HG03135 (cell line): ENCODE data around the gene PRKAB2.
"Not testable (repeated sequence)": the region's sequence is repeated elsewhere in the genome, so short reads cannot be mapped to it uniquely, and the experiment has no call there.

ENCODE experiments used
- ATAC-seq: cut with Tn5 transposase; IDR thresholded peaks from one replicate; pipeline ENCODE4 v1.9.1; 2021; ENCODE audit warnings: mild to moderate bottlenecking, moderate library complexity; ENCODE audit not compliant: unreplicated experiment

Gene PRKAB2

DNA sequence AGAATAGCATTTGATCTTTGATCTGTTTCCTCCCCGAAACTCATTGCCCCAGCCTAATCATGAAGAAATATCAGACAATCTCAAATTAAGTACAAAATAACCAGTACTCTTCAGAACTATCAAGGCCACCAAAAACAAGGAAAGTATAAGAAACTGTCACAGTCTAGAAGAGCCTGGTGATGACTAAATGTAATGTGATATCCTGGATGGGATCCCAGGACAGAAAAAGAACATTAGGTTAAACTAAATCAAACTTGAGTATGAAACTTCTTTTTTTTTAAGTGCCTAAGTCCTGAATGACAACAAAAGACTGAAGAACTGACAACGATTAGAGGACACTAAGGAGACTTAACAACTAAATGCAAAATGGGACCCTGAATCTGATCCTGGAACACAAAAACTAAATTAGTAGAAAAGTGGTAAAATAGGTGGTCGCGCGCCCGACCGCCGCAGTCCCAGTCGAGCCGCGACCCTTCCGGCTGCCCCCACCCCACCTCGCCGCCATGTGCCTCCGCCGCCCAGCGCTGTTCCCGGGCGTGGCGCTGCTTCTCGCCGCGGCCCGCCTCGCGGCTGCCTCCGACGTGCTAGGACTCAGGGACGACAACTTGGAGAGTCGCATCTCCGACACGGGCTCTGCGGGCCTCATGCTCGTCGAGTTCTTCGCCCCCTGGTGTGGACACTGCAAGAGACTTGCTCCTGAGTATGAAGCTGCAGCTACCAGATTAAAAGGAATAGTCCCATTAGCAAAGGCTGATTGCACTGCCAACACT, 5.5 kb upstream of the PRKAB2 start:
- ATAC-seq, result no peak

DNA sequence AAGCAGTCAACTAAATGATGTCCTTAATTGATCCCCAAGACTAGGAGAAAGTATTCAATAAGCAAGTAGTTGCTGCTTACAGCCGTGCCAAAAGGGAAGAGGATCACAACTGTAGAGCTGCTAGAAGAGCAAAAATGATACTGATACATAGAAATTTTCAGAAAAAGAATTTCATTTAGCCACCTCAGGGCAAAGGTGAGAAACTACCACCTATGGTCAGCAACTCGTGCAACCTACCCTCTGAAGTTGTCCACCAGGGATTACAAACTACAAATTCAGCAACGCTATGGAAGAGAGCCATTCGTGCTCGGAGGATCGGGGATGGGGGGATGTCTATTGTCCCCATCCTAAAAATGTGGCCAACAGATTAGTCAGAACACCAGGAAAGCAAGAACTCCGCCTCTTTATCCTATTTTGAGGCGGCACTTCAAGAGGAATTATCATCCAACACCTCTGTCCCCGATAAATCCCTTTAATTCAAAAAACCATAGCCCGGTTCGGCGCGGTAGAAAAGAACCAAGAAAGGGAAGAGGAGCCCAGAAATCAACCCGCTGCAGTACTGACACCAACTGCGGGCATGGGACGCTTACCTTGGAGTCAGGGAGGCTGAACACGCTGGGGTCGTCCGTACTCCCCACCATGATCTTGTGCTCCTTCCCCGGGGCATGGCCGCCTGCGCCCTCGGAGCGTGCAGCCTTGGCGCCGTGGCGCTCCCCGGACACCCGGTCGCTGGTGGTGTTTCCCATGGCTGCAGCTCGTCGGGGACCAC, 687 bp downstream of the PRKAB2 start:
- ATAC-seq, result peak; percentile 24

- no peak for ATAC-seq
Observed at GRCh38 chr1:147169840-147170674, 2.2 kb downstream of the PRKAB2 start.

DNA sequence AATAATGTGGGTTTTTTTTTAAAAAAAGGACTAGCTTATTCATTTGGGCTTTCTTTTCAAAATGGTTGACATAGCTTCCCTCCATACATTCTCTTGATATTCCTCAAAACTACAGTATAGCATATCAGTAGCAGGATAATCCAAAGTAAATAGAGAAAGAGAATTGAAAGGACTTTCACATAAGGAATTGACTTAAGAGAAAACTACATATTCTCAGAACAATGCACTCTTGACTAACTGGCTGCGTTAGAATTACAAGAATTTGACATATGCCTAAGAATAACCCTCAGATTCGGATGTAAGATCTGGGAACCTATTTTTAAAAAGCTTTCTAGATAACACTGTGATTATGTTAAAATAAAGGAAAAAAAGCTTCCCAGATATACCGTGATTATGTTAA, 3.1 kb downstream of the PRKAB2 start:
- ATAC-seq, result no peak

- ATAC-seq, result no peak
Observed at GRCh38 chr1:147168626-147169058, 3.6 kb downstream of the PRKAB2 start.

DNA sequence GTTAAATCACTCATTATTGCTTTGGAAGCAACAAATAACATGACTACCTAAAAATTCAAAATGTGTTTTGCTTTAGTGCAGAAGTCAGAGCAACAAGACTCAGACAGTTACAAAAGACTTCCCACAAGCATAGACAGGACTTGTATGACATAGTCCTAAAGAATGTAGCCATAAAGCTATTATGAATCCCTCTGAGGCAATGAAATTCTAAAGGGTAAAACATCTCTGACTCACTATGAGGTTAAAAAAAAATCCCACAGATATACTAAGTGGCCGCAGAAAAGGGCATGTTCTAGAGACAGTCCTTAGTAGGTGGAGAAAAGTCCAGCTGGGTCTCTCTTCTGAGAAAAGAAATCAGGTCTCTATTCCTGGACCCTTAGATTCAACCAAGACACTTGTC, 4.9 kb downstream of the PRKAB2 start:
- ATAC-seq, result no peak

DNA sequence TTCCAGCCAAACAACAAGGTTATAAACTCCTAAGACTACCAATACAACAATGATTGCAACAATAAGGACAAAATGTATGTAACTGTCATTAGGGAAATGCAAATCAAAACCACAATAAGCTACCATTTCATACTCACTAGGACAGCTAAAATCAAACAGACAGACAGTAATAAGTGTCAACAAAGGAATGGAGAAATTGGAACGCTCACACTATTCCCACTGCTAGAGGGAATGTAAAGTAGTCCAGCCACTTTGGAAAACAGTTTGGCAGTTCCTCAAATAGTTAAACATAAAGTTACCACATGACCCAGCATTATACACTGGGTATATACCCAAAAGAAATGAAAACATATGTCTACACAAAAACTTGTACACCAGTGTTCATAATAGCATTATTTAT, 9.3 kb downstream of the PRKAB2 start:
- ATAC-seq, result no peak

GRCh38 chr1:147162093-147162492, 10.2 kb downstream of the PRKAB2 start:
- ATAC-seq, result no peak

- not testable (repeated sequence) for ATAC-seq
Observed at GRCh38 chr1:147157116-147157515, 15.2 kb downstream of the PRKAB2 start.

GRCh38 chr1:147156642-147157041, 15.6 kb downstream of the PRKAB2 start:
- no peak for ATAC-seq

GRCh38 chr1:147152772-147153171, 19.5 kb downstream of the PRKAB2 start:
- ATAC-seq, result no peak

DNA sequence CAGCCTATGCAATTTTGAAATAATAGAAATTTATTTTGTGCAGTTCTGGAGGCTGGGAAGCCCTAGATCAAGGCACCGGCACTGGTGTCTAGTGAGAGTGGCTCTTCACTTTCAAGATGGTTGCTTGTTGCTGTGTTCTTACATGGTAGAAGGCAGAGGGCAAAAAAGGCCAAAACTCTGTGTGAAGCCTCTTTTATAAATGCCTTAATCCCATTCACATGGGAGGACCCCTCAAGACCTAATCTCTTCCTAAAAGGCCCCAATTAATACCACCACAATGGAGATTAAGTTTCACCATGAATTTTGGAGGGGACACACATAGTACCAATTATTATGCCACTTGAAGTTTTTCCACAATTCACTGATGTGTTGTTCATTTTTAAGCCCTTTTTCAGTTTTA, 21.0 kb downstream of the PRKAB2 start:
- no peak for ATAC-seq

GRCh38 chr1:147142886-147143285, 29.4 kb downstream of the PRKAB2 start:
- no peak for ATAC-seq

- ATAC-seq, result not testable (repeated sequence)
Observed at GRCh38 chr1:147130721-147131120, 41.5 kb downstream of the PRKAB2 start.

GRCh38 chr1:147129116-147129873, 43.0 kb downstream of the PRKAB2 start:
- ATAC-seq, result no peak

DNA sequence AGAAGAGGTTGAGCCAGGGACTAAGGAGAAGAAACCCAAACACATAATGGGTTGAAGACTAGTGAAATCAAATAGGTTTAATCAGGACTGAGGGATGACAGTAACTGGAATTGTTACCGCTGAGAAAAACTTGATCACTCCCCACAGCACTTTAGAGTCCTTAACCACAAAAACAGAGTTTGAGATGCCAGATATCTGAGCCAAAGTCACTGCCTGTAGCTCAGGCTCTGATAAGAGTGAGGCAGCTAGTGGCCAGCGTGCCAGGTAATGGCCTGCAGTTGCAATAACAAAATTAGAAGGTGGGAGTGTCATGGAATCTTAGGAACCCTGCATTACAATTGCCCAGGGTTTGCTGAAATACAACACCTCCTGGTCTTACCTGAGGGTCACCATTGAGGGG, 48.0 kb downstream of the PRKAB2 start:
- ATAC-seq, result no peak

DNA sequence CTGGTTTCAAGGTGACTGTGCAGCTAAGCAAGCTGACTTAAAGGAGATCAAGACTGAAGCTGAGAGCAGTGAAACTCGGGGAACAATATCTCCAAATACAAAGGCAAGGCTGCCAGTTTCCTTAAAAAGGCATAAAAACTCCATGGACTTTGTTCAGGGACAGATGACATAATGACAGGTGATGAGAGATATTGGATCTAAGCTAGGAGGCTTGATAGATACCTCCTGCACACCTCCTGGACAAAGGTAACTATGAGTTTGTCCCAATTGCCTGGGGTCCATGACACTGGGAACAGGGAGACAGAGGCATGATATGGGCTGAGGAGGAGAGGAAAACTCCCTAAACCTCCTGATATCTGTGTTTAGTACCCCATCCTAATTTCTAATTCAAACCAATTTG, 55.2 kb downstream of the PRKAB2 start:
- no peak for ATAC-seq

GRCh38 chr1:147115496-147115895, 56.8 kb downstream of the PRKAB2 start:
- ATAC-seq, result no peak

DNA sequence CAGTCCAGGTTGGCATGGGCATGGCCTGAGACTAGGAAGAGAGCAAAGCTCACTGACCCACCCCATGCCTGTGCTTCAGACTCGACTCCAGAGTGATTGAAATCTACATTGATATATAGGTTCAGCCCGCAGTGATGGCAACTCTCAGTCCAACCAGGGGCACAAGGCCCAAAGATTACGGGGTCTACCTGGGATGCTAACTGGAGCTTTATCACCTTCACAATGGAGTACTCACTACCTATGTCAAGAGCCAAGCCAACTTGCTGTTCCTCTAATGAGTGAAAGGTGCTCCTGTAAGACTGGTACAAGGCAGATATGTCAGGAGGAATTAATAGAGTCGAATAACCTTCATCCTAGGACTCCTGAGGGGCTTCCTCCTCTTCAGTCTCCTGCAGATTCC, 57.2 kb downstream of the PRKAB2 start:
- ATAC-seq, result not testable (repeated sequence)

DNA sequence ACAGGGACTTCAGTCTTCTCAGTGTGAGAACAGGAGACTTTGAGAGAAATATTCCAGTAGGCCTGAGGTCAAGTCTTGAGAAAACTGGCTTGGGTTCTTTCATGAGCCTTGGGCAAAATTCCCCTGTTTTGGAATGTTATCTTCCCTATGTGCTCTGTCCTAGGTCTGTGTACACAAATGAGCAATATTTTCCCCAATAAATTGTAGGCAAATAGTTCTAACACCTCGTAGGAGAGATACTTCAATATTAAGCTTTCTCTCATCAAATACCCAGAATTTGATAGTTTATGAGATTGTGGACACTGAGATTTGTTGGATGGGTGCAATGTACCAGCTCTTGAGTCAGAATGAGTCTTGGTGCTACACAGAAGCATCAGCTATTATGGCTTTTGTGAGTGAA, 57.9 kb downstream of the PRKAB2 start:
- ATAC-seq, result not testable (repeated sequence)
